Activated CD8-positive, alpha-beta memory T cell treated with anti-CD3 and anti-CD28 coated beads, Interleukin-2, amount 50 U/mL, for 24 hours (primary cell): ENCODE data around the gene ASAP2.

Source experiments
- DNase-seq: peaks from one replicate; pipeline ENCODE4 v3.0.0-alpha.2; 2020; ENCODE audit errors: extremely low read depth

ASAP2 gene

GRCh38 chr2:9231291-9232165, 24.9 kb downstream of the ASAP2 start:
- DNase-seq = no peak

DNA sequence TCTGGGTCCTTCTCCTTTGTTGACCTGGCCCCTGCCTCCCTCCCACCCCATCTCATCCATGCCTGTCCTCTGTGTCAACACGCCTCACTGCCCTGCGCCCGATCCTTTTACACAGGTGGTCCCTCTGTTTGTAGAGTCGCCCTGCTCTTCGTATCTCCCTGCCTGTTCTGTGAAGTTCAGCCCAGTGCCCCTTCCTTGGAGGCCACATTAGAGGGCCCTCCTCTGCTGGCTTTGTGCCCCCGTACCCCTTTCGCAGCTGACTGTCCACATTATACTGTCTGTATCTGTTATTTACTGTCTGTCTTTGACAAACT, 25.5 kb downstream of the ASAP2 start:
- DNase-seq = no peak

- no peak for DNase-seq
Observed at GRCh38 chr2:9232886-9233285, 26.3 kb downstream of the ASAP2 start.

- DNase-seq = no peak
Observed at GRCh38 chr2:9234680-9235146, 28.1 kb downstream of the ASAP2 start.

- DNase-seq = no peak
Observed at GRCh38 chr2:9235147-9236044, 28.8 kb downstream of the ASAP2 start.

GRCh38 chr2:9236045-9236344, 29.4 kb downstream of the ASAP2 start:
- DNase-seq = no peak

GRCh38 chr2:9236867-9237266, 30.3 kb downstream of the ASAP2 start:
- no peak for DNase-seq

- no peak for DNase-seq
Observed at GRCh38 chr2:9237831-9238230, 31.2 kb downstream of the ASAP2 start.

DNA sequence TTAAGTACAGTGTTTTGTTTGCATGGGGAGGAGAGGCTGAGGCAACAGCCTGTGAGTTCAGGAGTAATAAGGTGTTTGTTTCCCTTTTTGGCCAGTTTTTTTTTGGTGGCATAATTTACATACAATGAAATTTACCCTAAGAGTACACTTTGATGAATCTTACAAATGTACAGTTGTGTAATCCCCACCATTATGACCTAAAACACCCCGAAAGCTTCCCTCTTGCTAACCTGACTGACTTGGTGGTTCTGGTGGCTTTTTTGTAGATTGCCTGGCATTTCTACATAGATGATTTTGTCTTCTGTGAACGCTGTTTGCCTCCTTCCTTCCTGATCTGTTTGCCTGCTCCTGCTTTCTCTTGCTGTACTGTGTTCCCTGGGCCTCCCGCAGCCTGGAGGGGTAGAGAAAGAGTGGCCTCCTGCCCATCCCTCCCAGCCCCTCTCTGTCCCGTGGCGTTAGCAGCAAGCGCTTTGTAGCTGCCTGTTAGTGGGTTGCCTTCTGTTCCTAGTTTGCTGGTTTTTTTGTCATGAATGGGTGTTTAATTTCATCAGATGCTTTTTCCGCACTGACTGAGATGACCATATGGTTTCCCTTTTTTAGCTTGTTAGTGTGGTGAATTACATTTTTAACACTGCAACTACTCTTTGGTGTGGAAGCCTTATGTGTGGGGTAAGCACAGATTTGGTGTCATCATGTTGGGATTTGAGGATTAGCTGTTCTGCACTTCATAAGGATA, 32.1 kb downstream of the ASAP2 start:
- DNase-seq = no peak

- no peak for DNase-seq
Observed at GRCh38 chr2:9239616-9240015, 33.0 kb downstream of the ASAP2 start.

DNA sequence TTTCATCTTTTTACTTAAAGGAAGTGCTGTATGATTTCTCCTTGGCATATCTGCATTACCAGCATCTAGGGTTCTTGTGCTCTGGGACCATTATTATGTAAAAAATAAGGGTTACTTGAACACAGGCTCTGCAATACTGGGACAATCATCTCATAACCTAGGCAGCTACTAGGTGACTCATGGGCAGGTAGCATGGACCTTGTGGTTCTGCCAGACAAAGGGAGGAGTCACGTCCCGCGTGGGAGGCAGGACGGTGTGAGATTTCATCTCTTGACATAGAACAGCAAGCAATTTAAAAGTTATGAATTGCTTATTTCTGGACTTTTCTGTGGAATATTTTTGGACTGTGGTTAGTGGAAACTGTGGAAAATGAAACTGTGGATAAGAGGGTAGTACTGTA, 34.1 kb downstream of the ASAP2 start:
- DNase-seq = no peak

DNA sequence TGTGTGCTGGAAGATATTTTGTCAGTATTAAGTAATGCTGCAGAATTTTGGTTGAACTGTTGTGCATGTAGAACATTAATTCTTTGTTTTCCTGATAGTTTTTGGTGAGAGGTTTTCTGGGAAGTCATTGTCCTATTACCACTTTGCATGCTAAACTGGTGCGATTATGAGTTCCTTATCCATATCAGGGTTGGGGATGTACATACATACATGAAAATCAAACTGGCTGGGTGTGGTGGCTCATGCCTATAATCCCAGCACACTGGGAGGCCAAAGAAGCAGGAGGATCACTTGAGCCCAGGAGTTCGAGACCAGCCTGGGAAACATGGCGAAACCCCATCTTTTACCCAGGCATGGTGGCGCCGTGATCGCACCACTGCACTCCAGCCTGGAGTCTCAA, 34.6 kb downstream of the ASAP2 start:
- no peak for DNase-seq

- no peak for DNase-seq
Observed at GRCh38 chr2:9243357-9243756, 36.7 kb downstream of the ASAP2 start.

GRCh38 chr2:9244985-9245544, 38.5 kb downstream of the ASAP2 start:
- no peak for DNase-seq

DNA sequence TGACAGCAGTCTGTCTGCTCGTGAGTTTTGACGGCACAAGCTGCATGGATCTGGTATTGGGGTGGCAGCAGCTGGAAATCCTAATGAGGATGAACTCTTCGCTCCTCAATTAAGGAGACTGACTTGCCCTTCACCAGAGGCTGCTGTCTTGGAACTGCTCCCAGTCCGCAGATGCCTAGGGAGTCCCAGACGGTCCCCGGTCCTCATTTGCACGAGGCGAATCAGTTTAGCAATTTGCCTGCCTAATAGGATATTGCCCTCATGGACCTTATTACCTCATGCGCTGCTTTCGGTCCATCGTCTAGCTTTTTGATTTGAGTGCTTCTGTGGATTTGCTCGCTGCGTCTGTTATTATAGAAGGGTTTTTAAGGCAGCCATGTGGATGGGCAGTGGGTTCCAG, 40.6 kb downstream of the ASAP2 start:
- DNase-seq = no peak

DNA sequence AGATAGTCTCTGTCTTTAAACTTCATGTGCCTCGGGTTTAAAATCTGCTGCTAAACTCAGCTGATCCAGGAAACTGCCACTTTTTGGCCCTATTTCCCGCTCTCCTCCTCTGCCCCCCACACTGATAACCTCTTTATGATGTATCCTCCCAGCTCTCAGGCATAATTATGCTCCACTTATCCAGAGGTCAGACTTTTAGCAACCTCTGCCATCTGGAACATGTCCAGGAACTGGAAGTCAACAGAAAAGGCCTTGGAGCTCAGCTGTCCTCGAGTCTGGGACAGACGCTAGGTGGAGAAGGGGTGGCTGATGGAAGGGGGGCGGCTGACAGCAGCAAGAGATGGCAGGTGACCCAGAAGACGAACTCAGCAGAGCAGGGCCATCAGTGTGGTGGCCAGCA, 41.2 kb downstream of the ASAP2 start:
- no peak for DNase-seq

DNA sequence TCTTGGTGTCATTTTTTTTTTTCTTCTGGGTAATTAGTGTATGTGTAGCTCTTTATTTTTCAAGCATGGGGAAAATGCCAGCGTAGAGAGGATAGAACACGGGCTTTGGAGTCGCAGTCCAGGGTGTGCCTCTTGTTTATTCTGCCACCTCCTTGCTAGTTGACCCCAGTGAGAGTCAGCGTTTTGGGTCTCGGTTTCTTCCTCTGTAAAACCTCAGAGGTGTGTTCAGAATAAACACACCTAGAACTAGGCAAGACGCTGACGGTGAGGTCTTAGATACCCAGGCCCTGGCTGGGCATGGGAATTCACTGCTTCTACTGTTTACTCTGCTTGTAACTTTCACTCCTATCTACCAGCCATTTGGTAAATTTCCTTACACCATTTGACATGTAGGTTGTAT, 41.8 kb downstream of the ASAP2 start:
- DNase-seq = no peak

DNA sequence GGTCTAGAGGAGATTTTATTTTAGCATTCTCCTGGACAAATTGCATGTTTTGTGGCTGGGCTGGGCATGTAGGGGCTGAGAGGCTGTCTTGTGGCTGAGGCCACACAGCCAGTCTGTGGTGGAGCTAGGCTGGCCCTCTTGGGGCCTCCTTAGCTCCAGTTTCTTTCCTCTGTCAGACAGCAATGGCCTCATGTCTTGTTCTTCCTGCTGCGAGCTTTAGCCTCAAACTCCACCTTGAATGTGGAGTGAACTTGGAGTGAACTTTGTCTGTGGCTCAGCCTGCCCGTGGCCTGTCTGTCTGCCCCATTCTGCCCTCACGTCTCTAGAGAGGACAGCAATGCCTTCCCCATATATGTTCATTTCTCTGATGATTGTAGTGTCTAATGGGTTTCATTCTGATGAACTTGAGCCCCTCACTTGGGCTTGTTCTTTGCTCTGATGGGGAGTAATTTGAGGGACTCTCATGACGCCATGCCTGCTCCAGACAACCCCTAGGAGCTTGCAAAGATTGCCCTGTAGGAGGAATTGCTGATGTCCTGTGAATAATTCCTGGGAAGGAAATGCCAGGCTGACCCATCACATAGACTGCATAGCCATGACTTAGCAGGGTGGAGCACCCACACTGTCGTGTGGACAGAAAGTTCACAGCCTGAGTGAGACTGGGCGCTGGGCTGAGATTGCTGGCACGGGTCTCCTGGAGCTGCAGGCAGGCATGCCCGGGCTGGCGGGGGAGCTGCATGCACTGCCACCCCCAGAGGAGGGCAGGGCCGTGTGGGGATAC, 42.6 kb downstream of the ASAP2 start:
- no peak for DNase-seq

DNA sequence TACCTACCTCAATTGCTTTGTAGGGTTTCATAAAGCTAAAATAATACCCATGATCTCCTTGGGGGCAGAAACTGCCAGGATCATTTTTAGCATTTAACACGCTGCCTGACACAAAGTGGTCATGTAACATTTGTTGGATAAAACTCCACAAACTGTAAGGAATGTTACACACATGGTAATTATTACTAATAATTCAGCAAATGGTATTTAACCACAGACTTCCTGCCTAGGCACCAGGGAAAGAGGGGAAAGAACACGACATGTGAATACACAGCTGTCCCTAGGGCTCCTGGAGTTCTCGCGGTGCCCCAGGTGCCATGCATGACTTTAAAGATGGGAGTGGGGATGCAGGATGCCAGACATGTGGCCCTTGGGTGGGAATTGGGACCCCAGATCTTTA, 43.5 kb downstream of the ASAP2 start:
- DNase-seq = no peak

GRCh38 chr2:9250498-9251153, 44.0 kb downstream of the ASAP2 start:
- no peak for DNase-seq
